Epithelial cell of proximal tubule (primary cell): ENCODE data around the gene RABGAP1L. TPM values are rescaled to one million over a fixed set of nuclear protein-coding genes. Genes with fewer than 3 reads are reported as not detected.
A peak's percentile ranks its signal among the peaks of the same experiment; 100 is the strongest.

Source experiments
- DNase-seq: peaks from one replicate; pipeline ENCODE4 v3.0.0-alpha.2; 2011; ENCODE audit warnings: low read depth
- H3K4me3 ChIP-seq: 2 replicates; pipeline ENCODE4 v1.5.1; 2011; ENCODE audit warnings: low read depth, mild to moderate bottlenecking, low read length
- total RNA-seq: library from RNA; depleted of rRNA; stranded (reverse); fragments of >200 nt; gene quantifications from 2 replicates; pipeline ENCODE4 v1.2.3, GENCODE V29; 2015
- TF ChIP-seq, protein P1 (sequence below): conservative IDR thresholded peaks from 2 replicates; pipeline ENCODE4 v1.5.1; 2012; ENCODE audit warnings: low read depth, mild to moderate bottlenecking, low read length

The RABGAP1L gene
- total RNA-seq, 1 donor from 2014 or later = 16.3 TPM

GRCh38 chr1:174217248-174217647 is 57.9 kb downstream of the RABGAP1L start:
- DNase-seq = peak; percentile 15
- TF ChIP-seq, protein P1, sequence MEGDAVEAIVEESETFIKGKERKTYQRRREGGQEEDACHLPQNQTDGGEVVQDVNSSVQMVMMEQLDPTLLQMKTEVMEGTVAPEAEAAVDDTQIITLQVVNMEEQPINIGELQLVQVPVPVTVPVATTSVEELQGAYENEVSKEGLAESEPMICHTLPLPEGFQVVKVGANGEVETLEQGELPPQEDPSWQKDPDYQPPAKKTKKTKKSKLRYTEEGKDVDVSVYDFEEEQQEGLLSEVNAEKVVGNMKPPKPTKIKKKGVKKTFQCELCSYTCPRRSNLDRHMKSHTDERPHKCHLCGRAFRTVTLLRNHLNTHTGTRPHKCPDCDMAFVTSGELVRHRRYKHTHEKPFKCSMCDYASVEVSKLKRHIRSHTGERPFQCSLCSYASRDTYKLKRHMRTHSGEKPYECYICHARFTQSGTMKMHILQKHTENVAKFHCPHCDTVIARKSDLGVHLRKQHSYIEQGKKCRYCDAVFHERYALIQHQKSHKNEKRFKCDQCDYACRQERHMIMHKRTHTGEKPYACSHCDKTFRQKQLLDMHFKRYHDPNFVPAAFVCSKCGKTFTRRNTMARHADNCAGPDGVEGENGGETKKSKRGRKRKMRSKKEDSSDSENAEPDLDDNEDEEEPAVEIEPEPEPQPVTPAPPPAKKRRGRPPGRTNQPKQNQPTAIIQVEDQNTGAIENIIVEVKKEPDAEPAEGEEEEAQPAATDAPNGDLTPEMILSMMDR = no peak
- no peak overlapping the region for H3K4me3 ChIP-seq

DNA sequence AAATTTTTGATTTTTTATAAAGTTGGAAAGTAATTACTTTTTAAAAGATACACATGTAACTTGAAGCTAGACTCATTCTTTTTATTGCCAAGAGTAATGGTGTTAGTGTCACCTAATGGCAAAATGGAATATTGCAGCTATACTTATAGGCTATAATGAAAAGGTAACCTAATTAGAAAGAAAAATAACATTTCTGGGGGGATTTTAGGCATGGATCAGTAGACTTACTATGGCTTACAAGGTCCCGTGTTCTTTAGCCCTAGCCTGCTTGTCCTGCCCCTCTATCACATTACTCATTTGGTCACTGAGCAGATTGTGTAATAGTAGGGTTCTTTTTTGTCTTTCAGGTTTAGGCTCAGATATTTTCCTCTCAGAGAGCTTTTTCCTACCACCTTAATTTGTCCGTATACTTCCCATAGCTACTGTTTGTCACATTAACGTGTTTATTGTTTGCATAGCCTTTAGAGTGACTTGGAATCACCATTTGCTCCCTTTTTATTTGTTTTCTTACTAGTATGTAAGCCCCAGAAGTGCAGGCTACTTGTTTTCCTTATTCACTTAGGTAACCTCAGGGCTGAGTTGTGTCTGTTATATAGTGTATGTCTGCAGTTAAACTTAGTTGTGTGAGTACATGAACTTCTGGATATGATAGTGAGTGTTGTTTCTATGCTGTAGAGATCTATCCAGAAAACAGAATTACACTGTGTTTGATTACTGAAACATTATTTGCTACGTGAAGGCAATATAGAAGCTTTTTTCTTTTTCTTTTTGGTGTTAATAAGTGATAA is 58.7 kb downstream of the RABGAP1L start:
- no peak overlapping the region for H3K4me3 ChIP-seq
- TF ChIP-seq, protein P1 = peak; percentile 53
- peak; percentile 31 for DNase-seq

DNA sequence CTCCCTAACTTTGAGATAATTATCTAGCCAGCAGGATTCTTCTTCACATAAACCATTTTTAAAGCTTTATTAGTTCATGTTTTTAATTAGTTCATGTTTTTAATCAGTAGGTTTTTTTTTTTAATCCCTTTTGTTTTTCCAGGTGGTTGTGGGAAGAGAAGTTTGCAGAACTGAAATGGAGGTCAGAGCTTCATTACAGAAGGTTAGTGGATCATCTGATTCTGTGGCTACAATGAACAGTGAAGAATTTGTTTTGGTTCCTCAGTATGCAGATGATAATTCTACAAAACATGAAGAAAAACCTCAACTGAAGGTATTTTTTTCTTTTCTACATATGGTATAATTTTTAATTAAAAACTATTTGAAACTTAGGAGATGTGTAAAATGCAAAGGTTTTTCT is 59.7 kb downstream of the RABGAP1L start:
- no peak for DNase-seq
- TF ChIP-seq, protein P1 = no peak
- no peak overlapping the region for H3K4me3 ChIP-seq

DNA sequence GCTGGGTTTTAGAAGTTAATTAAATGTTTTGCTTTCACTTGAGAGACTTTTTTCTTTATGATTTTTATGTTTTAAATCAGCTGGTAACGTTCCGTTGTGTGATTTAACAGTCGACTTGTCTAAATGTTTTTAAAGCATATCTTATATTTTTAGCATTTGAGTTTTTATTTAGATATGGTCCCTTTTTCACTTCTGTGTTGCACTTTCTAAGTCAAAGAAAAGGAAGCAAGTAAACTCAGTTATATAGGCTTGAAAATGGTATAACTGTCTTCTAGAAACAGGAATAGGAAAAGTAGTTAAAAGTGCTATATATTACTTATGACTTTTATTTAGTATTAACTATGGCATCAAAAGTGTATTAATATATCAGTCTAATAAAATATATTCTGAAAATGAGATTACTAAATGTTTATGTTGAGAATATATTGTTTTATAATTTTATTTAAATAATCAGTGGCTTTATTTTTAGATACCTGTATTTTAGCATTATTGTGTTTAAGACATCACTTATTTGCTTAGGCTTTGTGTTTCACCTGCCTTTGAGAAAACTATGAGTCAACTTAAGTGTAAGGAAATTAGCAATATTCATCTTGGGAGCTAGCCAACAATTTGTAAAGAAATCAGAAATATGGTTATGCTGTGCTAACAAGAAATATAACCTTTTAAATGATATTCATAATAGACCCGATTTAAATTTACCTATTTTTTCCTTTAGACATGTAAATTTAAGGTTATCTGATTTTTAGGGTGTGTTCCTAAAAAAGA is 60.5 kb downstream of the RABGAP1L start:
- no peak for DNase-seq
- no peak overlapping the region for H3K4me3 ChIP-seq
- TF ChIP-seq, protein P1 = no peak

- H3K4me3 ChIP-seq = no peak overlapping the region
- DNase-seq = no peak
- TF ChIP-seq, protein P1 = no peak
These were observed 62.4 kb downstream of the RABGAP1L start for GRCh38 chr1:174221681-174222080.

DNA sequence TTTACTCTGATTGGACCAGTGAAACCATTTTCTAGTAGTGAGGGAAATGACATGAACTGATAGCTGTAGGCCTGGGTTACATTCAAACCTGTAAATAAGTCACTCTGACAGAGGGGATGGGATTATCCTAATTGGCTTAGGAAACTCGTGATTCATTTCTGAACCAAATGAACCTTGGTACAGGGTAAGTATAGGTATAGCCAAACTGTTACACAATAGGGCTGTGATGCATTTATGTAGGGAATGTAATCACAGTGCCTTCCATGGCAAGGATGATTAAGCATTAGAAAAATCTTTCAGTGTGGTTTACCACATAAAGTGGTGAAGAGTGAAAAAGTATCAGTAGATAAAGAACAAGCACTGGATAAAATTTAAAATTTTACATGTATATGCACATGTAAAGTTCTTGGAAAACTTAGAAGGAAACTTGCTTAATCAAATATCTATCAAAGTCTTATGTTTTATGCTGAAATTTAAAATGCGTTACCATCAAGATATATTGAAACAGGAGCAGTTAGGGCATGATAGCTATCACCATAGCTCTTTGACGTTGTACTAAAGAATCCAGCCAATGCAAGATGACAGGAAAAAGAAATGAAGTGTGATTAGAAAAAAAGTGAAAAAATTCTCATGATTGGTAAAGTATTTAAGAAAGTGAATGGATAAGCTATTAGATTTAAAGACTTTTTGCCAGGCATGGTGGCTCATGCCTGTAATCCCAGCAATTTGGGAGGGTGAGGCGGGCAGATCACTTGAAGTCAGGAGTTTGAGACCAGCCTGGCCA is 63.0 kb downstream of the RABGAP1L start:
- DNase-seq = peak; percentile 42
- TF ChIP-seq, protein P1 = no peak
- H3K4me3 ChIP-seq = no peak overlapping the region
